NCI-H1105 treated with DMSO at 0.1 percent for 48 hours (cell line): ENCODE measurements around the gene SCP2.

Source experiments
- DNase-seq: peaks from one replicate; lab custom pipeline; 2025; lab: John Stamatoyannopoulos, UW

The SCP2 gene

DNA sequence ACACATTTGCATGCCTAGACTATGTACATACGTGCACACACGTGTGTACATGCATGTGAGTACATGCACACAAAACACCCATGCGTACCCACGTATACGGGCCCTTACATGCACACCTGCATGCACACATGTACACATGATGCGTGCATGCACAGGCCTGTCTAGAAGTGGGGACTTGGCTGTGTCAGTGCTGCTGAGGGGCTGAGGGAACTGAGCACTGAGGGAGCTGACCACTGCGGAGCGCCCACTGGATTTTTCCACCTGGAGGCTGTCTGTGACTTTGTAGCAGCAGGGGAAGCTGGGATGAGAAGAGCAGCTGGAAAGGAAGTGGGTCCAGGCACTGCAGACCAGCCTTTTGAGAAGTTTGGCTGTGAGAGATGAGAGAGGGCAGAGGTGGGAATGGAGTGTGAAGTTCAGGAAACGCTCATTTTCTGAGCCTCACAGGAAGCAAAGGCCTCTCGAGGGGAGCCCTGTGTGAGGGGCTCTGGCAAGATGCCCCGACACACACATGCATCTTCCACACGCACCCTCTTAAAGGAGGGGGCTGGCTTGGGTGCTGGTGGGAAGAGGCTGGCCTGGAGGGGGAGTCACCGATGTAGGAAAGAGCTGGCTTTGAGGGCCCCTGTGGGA lies 155.9 kb downstream of the SCP2 start:
- no peak for DNase-seq

DNA sequence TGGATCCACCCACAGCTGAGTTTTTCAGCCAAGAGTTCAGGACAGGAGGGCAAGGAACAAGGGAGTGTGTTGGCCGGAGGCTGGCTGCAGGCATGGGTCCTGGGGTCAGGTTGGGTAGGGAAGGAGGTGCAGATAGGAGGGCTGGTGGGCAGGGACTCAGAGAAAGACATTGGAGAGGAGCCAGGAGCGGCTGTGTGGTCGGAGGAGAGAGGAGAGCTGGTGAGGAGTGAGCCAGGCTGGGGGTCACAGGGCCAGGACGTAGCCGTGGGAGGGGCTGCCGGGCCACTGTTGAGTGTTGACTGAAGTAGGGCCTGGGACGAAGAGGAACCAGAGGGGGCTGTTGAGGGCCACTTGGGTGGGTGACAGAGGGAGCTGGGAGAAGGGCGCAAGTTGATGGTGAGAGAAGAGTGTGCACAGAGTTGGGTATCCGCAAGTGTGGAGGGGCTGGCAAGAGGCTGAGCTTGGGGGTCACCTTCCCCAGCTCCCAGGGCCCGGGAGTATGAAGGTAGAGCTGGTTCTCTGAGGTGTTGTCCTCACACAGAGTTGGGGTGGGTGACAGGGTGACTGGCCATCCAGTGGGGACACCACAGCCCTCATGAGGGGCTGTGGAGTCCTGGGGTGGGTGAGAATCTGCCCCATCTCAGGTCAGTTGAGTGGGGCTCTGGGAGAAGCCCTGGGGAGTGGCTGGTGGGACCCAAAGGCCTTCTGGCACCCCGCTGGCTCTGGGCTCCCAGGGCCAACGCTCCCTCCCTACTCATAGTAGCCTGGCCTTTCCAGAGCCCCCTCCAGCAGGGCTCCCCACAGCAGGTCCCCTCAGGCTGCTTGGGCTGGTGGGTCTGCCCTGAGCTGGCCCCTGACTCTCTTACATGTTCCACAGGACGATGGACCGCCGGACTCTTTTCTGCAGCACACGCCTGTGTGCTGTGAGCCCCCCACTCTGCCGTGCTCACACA lies 156.8 kb downstream of the SCP2 start:
- DNase-seq: no peak

DNA sequence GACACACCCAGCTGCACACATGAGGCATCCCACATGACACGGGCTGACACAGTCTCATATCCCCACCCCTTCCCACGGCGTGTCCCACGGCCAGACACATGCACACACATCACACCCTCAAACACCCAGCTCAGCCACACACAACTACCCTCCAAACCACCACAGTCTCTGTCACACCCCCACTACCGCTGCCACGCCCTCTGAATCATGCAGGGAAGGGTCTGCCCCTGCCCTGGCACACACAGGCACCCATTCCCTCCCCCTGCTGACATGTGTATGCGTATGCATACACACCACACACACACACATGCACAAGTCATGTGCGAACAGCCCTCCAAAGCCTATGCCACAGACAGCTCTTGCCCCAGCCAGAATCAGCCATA lies 157.5 kb downstream of the SCP2 start:
- DNase-seq: no peak

DNA sequence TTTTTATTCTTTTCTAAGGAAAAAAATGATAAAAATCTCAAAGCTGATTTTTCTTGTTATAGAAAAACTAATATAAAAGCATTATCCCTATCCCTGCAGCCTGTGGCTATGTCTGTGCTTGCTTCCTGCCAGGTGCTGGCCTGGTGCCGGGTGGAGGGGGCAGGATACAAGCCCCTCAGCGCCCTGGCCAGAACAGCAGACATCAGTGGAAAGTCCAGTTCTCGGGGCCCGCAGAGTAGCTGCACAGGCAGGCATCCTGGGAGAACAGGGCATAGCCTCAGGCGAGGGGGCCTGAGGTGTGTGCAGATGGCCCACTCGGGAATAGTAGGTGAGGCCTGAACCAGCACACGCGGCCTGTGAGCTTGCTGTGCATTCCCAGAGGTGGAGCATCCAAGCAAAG lies 158.3 kb downstream of the SCP2 start:
- no peak for DNase-seq

GRCh38 chr1:53086491-53087070 lies 159.5 kb downstream of the SCP2 start:
- DNase-seq: no peak

DNA sequence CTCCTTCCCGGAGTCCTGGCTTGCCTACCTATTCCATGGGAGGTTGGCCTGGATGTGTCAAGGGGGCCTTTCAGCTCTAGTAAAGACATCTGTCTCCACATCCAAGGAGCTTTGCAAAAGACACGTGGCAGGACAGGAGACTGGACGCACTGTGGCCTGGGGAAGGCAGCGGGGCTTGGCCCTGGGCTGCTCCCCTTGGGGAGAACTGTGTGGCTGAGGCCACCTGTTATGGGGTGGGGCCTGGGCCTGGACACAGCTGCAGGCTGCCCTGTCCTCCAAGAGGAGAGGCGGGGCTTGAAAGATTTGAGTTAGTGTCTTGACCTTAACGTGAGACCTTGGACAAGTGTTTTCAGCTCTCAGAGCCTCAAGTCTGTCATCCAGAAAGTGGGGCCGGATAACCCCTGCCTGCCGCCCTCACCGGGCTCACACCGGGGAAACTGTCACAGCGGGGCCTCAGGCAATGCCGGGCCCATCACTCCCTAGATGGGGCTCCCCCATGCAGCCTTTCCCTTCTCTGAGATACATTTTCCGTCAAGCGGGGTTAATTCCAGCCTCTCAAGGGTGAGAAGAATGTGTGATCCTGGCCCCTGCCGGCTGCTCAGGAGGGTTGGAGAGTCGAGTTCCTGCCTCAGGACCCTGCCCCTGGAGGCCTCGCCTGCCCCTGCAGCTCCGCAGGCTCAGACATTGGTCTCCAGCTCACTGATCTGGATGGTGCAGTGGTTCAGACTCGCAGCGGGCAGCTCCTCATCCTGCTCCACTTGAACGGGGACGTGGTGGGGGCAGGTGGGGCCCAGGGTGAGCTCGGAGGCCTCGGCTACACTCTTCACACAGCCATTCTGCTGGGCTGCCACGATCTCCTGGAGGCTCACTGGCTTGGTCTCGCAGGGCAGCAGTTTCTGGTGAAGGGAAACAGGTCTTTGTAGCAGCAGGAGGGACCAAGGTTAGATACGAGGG lies 160.5 kb downstream of the SCP2 start:
- no peak for DNase-seq

DNA sequence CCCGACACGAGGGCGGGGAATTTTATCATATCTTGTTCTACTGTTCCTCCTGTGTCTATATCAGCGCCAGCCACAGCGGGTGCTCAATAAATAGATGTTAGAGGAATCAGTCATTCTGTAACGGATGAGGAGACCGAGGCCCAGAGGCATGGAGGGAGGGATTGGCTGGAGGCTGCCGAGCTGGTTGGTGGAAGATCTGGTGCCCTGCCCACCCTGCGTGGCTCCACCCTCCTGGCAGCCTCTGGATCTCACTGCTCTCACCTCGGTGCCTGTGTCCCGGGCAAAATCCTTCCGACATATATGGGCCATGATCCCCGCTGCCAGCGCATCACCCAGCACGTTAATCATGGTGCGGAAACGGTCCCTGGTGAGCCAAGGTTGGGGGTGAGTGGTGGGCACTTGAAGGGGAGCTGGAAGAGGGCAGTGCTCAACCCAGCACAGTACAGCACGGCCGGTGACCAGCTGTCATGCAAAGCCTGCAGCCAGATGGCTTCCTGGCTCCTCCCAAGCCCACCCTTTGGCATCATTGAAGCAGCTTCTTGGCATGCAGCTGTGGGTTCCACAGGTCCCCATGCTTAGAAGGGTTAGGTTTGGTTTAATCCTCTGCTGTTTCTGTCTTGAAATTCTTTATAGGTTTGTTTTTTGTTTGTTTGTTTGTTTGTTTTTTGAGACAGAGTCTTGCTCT lies 161.7 kb downstream of the SCP2 start:
- no peak for DNase-seq

DNA sequence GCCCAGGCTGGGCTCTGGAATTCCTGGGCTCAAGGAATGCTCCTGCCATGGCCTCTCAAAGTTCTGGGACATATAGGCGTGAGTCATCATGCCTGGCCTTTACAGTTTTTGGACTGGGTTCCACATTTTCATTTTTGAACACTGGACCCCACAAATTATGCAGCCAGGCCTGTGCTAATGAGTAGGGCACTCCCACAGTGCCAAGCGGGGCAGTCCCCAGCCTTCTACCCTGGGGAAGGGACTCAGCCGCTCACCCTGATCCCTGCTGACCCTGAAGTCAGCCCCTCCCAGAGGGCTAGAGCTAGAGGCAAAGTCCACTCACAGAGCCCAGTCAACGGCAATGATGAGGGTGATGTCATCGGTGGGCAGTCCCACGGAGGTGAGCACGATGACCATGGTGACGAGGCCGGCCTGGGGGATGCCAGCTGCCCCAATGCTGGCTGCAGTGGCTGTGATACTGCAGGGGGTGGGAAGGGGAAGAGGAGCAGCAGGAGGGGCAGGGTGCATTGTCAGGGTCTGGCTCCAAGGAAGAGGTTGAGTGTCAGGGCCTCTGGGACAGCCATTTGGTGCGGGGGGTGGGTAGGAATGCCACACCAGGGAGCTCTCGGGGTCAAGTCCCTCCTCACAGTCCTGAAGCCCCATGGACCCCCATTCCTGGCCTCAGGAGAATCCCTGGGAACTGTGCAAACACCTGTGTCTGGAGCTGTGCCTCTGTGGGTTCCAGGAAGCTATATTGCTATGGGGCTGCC lies 162.6 kb downstream of the SCP2 start:
- no peak for DNase-seq

DNA sequence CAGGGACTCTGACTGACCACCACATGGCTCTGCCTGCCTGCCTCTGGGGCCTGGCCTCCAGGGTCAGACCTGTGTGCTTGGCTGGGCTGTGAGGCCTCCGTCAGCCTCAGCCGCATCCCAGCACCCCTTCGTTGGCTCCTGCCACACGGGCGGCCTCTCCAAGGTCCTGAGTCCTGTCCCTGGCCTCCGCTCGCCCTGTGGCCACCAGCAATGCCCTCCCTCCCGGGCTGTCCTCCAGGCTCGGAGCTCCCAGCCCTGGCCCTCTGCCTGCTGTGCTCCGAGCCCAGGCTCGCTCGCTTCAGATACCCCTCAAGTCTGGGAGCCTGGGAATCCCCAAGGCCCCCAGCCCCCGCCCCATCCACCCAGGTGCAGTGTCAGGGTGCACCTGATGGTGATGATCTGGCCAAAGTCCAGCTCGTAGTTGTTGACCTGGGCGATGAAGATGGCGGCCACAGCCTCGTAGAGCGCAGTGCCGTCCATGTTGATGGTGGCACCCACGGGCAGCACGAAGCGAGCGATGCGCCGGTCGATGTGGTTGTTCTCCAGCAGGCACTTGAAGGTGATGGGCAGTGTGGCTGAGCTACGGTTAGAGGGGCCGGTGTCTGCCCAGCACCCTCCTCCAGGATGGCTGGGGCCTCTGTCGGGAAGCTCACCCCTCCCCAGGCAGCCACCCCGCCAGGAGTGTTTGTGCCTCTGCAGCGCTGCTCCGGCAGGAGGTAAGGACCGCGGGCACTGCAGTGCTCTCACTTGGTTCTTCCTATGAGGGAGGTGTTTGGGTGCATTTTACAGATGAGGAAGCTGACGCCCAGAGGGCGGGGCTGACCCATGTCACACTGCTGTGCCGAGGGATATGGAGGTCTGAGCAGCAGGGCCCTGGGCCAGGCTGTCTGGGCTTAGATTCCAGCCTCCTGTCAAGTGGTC lies 163.4 kb downstream of the SCP2 start:
- no peak for DNase-seq

GRCh38 chr1:53091841-53092645 lies 165.0 kb downstream of the SCP2 start:
- no peak for DNase-seq

DNA sequence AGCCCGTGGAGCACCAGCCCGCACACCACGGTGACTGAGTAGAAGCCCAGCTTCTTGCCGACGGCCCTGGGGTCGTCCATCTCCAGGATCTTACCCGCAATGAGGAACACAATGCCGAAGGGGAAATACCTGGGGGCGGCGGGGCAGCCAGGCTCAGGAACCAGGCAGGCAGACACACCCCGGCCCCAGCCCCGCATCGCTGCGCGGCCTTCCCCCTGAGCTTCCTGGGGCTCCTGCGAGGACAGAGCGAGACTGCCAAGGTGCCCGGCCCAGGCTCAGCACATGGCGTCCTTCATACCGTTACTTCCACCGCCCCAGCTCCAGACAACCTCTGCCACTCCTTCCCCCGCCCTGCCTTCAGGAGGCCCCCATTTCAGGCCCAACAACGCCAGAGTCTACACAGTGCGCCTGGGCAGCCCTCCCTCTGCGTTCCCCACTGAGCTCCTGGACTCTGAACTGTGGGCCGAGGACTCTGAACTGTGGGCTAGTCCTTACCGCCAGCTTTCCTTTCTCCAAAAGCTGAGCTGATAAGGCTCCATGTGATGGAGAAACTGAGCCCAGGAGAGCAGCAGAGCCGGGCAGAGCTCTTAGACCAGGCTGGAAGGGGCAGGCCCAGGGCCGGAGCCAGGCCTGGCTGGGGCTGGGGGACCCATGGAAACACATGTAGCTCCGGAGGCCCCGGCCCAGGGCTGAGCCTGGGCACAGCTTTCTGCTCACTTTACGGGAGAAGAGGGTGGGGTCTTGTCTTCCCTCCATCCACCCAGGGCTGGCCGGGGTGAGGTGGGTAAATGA lies 165.8 kb downstream of the SCP2 start:
- DNase-seq: no peak

DNA sequence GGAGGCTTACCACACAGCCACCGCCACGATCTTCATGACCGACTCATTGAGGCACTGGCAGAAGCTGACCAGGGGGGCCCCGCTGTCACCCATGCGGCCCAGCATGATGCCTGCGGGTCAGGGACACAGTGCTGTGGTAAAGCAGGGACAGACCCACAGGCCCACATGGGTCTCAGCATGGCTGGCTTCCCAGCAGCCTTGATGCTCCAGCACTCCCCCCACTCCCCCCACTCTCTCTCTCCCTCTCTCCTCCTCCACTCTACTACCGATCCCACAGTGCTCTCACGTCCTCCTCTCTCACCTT lies 166.3 kb downstream of the SCP2 start:
- DNase-seq: no peak

- no peak for DNase-seq
Observed at GRCh38 chr1:53093778-53094532, 166.9 kb downstream of the SCP2 start.

GRCh38 chr1:53094533-53094919 lies 167.4 kb downstream of the SCP2 start:
- no peak for DNase-seq
